Measurements from ENCODE around the gene TRIP6. TPM values are rescaled to one million over a fixed set of nuclear protein-coding genes. Genes with fewer than 3 reads are reported as not detected.

Gene TRIP6
- total RNA-seq, 1 experiment from 2014 or later = 75.5 TPM

- intact Hi-C loops (cut with micrococcal nuclease; ENCODE audit: unreplicated experiment) = no loop called here
- ChIA-PET POLR2A (no interaction called here), CTCF (no interaction called here)
- peaks cover 98% of the 10 kb centered on the region for H3K36me3 Mint-ChIP-seq (ENCODE audit: insufficient read depth, unreplicated experiment)
- no TSS peak for BruUV-seq (replicated peaks)
- no peak overlapping the region for H3K27ac Mint-ChIP-seq (ENCODE audit: unreplicated experiment)
- H3K4me3 Mint-ChIP-seq (ENCODE audit: unreplicated experiment) = no peak overlapping the region
- H3K4me1 Mint-ChIP-seq (ENCODE audit: low read depth, unreplicated experiment) = no peaks in the 10 kb centered on the region
- H3K27me3 Mint-ChIP-seq (ENCODE audit: insufficient read depth, unreplicated experiment) = no peaks in the 10 kb centered on the region
- Histone ChIP-seq H3K36me3 (ENCODE audit: control insufficient read depth, insufficient read depth, low read length) (peaks cover 17% of the 10 kb centered on the region), H3K9me3 (no peaks in the 10 kb centered on the region), H3K4me3 (ENCODE audit: low read depth, low read length) (no peak overlapping the region), H3K27me3 (replicated peaks; ENCODE audit: control insufficient read depth, insufficient read depth, low read length) (no peaks in the 10 kb centered on the region), H3K4me1 (no peaks in the 10 kb centered on the region; the same call in 1 of the 2 replicates)
- TF ChIP-seq, protein P1, sequence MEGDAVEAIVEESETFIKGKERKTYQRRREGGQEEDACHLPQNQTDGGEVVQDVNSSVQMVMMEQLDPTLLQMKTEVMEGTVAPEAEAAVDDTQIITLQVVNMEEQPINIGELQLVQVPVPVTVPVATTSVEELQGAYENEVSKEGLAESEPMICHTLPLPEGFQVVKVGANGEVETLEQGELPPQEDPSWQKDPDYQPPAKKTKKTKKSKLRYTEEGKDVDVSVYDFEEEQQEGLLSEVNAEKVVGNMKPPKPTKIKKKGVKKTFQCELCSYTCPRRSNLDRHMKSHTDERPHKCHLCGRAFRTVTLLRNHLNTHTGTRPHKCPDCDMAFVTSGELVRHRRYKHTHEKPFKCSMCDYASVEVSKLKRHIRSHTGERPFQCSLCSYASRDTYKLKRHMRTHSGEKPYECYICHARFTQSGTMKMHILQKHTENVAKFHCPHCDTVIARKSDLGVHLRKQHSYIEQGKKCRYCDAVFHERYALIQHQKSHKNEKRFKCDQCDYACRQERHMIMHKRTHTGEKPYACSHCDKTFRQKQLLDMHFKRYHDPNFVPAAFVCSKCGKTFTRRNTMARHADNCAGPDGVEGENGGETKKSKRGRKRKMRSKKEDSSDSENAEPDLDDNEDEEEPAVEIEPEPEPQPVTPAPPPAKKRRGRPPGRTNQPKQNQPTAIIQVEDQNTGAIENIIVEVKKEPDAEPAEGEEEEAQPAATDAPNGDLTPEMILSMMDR (IDR thresholded peaks at IDR 0.05; ENCODE audit: insufficient read depth in 1 of 2, low read depth in 1 of 2, low read length in 1 of 2, severe bottlenecking in 1 of 2, unreplicated experiment in 1 of 2) = no peak
- no peaks in the 10 kb centered on the region for H3K9me3 Mint-ChIP-seq (ENCODE audit: unreplicated experiment)
- no peak for DNase-seq
Observed at GRCh38 chr7:100819586-100819985, 47.6 kb upstream of the TRIP6 start.

GRCh38 chr7:100822236-100823139 is 44.7 kb upstream of the TRIP6 start:
- CTCF ChIA-PET = no interaction called here
- H3K4me3 Mint-ChIP-seq (ENCODE audit: unreplicated experiment) = no peak overlapping the region
- no peaks in the 10 kb centered on the region for H3K9me3 Mint-ChIP-seq (ENCODE audit: unreplicated experiment)
- POLR2A ChIA-PET = no interaction called here
- intact Hi-C loops (cut with micrococcal nuclease; ENCODE audit: unreplicated experiment) = no loop called here
- no peak for DNase-seq
- H3K27me3 ChIP-seq (replicated peaks; ENCODE audit: control insufficient read depth, insufficient read depth, low read length) = no peaks in the 10 kb centered on the region
- H3K27me3 Mint-ChIP-seq (ENCODE audit: insufficient read depth, unreplicated experiment) = no peaks in the 10 kb centered on the region
- H3K36me3 Mint-ChIP-seq (ENCODE audit: insufficient read depth, unreplicated experiment) = peaks cover 93% of the 10 kb centered on the region
- no peaks in the 10 kb centered on the region for H3K9me3 ChIP-seq
- BruUV-seq (replicated peaks) = no TSS peak
- H3K4me1 ChIP-seq = peaks cover 15% of the 10 kb centered on the region
- H3K36me3 ChIP-seq (ENCODE audit: control insufficient read depth, insufficient read depth, low read length) = peaks cover 17% of the 10 kb centered on the region
- H3K4me3 ChIP-seq (ENCODE audit: low read depth, low read length) = no peak overlapping the region
- H3K4me1 Mint-ChIP-seq (ENCODE audit: low read depth, unreplicated experiment) = peaks cover 10% of the 10 kb centered on the region
- TF ChIP-seq, protein P1 (IDR thresholded peaks at IDR 0.05; ENCODE audit: insufficient read depth in 1 of 2, low read depth in 1 of 2, low read length in 1 of 2, severe bottlenecking in 1 of 2, unreplicated experiment in 1 of 2) = no peak
- no peak overlapping the region for H3K27ac Mint-ChIP-seq (ENCODE audit: unreplicated experiment)

DNA sequence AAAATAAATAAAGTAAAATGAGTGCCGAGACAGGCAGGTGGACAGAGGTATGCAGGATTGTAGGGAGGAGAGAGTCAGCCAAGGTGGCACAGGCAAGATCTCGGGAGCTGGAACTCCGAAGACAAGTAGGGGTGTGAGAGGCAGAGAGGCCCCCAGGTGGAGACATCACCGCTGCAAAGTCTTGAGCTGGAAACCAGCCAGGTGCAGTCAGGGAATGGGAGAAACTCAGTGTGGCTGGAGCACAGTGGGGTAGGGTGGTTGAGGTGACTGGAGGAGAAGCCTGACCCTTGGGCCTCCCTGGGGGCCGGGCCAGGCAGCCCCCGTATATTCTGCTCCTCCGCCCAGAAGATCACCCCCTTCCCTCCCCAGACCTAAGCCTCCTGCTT is 44.1 kb upstream of the TRIP6 start:
- Mint-ChIP-seq H3K36me3 (ENCODE audit: insufficient read depth, unreplicated experiment) (peaks cover 93% of the 10 kb centered on the region), H3K4me1 (ENCODE audit: low read depth, unreplicated experiment) (peaks cover 15% of the 10 kb centered on the region), H3K4me3 (ENCODE audit: unreplicated experiment) (no peak overlapping the region), H3K27me3 (ENCODE audit: insufficient read depth, unreplicated experiment) (no peaks in the 10 kb centered on the region), H3K27ac (ENCODE audit: unreplicated experiment) (no peak overlapping the region), H3K9me3 (ENCODE audit: unreplicated experiment) (no peaks in the 10 kb centered on the region)
- POLR2A ChIA-PET = no interaction called here
- intact Hi-C loops (cut with micrococcal nuclease; ENCODE audit: unreplicated experiment) = no loop called here
- CTCF ChIA-PET = no interaction called here
- no peak overlapping the region for H3K4me3 ChIP-seq (ENCODE audit: low read depth, low read length)
- H3K27me3 ChIP-seq (replicated peaks; ENCODE audit: control insufficient read depth, insufficient read depth, low read length) = no peaks in the 10 kb centered on the region
- no TSS peak for BruUV-seq (replicated peaks)
- H3K9me3 ChIP-seq = no peaks in the 10 kb centered on the region
- DNase-seq = no peak
- TF ChIP-seq, protein P1 (IDR thresholded peaks at IDR 0.05; ENCODE audit: insufficient read depth in 1 of 2, low read depth in 1 of 2, low read length in 1 of 2, severe bottlenecking in 1 of 2, unreplicated experiment in 1 of 2) = no peak
- H3K36me3 ChIP-seq (ENCODE audit: control insufficient read depth, insufficient read depth, low read length) = peaks cover 17% of the 10 kb centered on the region
- peaks cover 15% of the 10 kb centered on the region for H3K4me1 ChIP-seq
